ENCODE measurements around the gene ARHGAP24. TPM values are rescaled to one million over a fixed set of nuclear protein-coding genes. Genes with fewer than 3 reads are reported as not detected.

The ARHGAP24 gene
- total RNA-seq, 4 donors from 2014 or later, result 54.8 to 88.6 (median 62.6) TPM

- TF ChIP-seq, protein P1, sequence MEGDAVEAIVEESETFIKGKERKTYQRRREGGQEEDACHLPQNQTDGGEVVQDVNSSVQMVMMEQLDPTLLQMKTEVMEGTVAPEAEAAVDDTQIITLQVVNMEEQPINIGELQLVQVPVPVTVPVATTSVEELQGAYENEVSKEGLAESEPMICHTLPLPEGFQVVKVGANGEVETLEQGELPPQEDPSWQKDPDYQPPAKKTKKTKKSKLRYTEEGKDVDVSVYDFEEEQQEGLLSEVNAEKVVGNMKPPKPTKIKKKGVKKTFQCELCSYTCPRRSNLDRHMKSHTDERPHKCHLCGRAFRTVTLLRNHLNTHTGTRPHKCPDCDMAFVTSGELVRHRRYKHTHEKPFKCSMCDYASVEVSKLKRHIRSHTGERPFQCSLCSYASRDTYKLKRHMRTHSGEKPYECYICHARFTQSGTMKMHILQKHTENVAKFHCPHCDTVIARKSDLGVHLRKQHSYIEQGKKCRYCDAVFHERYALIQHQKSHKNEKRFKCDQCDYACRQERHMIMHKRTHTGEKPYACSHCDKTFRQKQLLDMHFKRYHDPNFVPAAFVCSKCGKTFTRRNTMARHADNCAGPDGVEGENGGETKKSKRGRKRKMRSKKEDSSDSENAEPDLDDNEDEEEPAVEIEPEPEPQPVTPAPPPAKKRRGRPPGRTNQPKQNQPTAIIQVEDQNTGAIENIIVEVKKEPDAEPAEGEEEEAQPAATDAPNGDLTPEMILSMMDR (IDR thresholded peaks at IDR 0.05; ENCODE audit: low read depth), result no peak
Observed at GRCh38 chr4:85928775-85929591, 454.0 kb downstream of the ARHGAP24 start.

DNA sequence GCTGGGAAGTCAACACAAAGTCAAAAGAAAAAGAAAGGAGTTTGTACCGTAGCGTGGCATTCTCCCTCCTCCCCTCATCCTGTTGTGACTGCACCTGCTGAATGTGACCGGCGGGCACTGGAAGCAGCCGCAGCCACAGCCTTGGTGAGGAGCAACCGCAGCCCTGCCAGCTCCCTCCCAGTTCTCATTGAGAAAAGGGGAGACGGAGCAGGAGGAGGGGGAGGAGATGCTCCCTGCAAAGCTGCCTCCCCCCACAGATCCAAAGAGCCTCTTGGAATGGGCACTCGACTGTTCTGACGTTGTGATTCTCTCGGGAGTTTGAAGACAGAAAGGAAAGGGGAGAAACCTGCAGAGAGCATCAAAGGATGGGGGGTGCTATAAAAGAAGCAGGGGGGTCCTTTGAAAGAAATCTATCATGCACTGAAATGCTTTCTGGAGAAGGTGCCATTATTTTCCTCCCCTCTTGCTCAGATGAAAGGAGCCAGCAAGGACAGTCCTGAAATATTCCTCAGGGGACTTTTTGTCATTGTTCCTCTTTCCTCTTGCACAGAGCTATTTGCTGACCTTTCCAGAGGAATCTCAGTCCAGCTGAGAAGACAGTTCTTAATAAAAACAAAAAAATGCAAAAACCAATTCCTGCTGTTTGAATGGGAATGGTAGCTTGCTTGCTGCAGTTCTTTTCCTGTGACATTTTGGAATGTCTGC is 455.2 kb downstream of the ARHGAP24 start:
- TF ChIP-seq, protein P1 (IDR thresholded peaks at IDR 0.05; ENCODE audit: low read depth), result no peak

GRCh38 chr4:85932500-85933290 is 457.7 kb downstream of the ARHGAP24 start:
- TF ChIP-seq, protein P1 (IDR thresholded peaks at IDR 0.05; ENCODE audit: low read depth), result no peak

DNA sequence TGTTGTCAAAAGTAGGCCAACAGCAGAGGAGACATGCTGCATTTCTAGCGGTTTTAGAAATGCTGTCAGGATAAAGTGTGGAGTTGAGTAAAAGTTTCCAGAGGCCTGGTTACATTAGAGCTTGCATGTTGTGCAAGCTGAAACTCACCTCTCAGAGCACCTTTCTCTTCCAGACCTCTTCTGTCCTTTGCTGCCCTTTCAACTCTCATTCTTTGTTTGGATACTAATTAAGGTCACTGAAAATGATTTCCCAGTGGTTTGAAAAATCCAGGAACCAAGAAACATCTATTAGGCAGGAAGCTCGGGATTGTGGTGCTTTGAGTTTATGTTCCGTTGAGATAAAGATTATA is 458.3 kb downstream of the ARHGAP24 start:
- TF ChIP-seq, protein P1 (IDR thresholded peaks at IDR 0.05; ENCODE audit: low read depth), result no peak

DNA sequence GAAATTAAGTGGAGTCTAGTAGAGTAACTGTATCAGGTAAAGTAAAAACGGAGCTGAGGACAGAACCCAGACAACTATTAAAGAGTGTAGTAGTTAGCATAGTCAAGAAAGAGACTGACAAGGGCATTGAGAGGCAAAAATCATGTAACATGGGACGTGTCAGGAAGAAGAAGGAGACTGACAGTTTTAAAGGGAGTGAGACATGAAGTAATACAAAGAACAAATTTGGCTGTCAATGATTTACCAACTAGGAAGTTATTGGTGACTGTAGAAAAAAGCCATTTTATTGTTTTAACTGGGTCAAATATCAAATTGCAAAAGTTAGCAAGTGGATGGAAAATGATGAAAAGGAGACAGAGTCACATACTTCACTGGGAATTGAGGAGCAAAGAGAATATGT is 462.6 kb downstream of the ARHGAP24 start:
- TF ChIP-seq, protein P1 (IDR thresholded peaks at IDR 0.05; ENCODE audit: low read depth), result no peak

GRCh38 chr4:85938062-85938461 is 463.1 kb downstream of the ARHGAP24 start:
- TF ChIP-seq, protein P1 (IDR thresholded peaks at IDR 0.05; ENCODE audit: low read depth), result no peak

GRCh38 chr4:85938902-85939301 is 464.0 kb downstream of the ARHGAP24 start:
- TF ChIP-seq, protein P1 (IDR thresholded peaks at IDR 0.05; ENCODE audit: low read depth), result no peak

Data from subcutaneous adipose tissue (tissue), 4 donors.